HTR-8/SVneo (cell line): Measurements from ENCODE around the gene SCAMP4.

Source experiments
- DNase-seq: peaks from one replicate; pipeline ENCODE4 v3.0.0; 2011; ENCODE audit warnings: low spot score, mixed read lengths; ENCODE audit not compliant: insufficient read length
- FAIRE-seq: peaks from 2 replicates; lab custom pipeline; 2011; peaks lifted over from hg19 to GRCh38; lab: Jason Lieb, UNC

SCAMP4 gene

GRCh38 chr19:1908364-1908678 lies 3.1 kb downstream of the SCAMP4 start:
- DNase-seq (no peak), FAIRE-seq (no peak)

GRCh38 chr19:1909761-1910080 lies 4.5 kb downstream of the SCAMP4 start:
- FAIRE-seq (no peak), DNase-seq (no peak)

- DNase-seq, result no peak
- FAIRE-seq, result no peak
Measured at GRCh38 chr19:1910177-1910576, 5.0 kb downstream of the SCAMP4 start.

GRCh38 chr19:1911098-1911497 lies 5.9 kb downstream of the SCAMP4 start:
- FAIRE-seq, result no peak

GRCh38 chr19:1911995-1912394 lies 6.8 kb downstream of the SCAMP4 start:
- FAIRE-seq, result no peak
- DNase-seq, result no peak

More at GRCh38 chr19:1911098-1911497, 5.9 kb downstream of the SCAMP4 start:
- no peak for DNase-seq

- DNase-seq, result no peak
- no peak for FAIRE-seq
Measured at GRCh38 chr19:1912760-1913505, 7.7 kb downstream of the SCAMP4 start.

GRCh38 chr19:1913781-1914577 lies 8.8 kb downstream of the SCAMP4 start:
- DNase-seq (no peak), FAIRE-seq (no peak)

- no peak for FAIRE-seq
- DNase-seq, result no peak
Measured at GRCh38 chr19:1914826-1915341, 9.7 kb downstream of the SCAMP4 start.

GRCh38 chr19:1917146-1917545 lies 11.9 kb downstream of the SCAMP4 start:
- FAIRE-seq, result no peak
- DNase-seq, result no peak

- FAIRE-seq, result no peak
Measured at GRCh38 chr19:1917926-1918325, 12.7 kb downstream of the SCAMP4 start.

GRCh38 chr19:1918975-1919374 lies 13.8 kb downstream of the SCAMP4 start:
- DNase-seq (no peak), FAIRE-seq (no peak)

More at GRCh38 chr19:1917926-1918325, 12.7 kb downstream of the SCAMP4 start:
- DNase-seq, result no peak

GRCh38 chr19:1920644-1921043 lies 15.4 kb downstream of the SCAMP4 start:
- FAIRE-seq, result no peak
- no peak for DNase-seq

GRCh38 chr19:1921326-1921725 lies 16.1 kb downstream of the SCAMP4 start:
- DNase-seq (no peak), FAIRE-seq (no peak)

GRCh38 chr19:1921825-1922224 lies 16.6 kb downstream of the SCAMP4 start:
- FAIRE-seq (no peak), DNase-seq (no peak)

- FAIRE-seq, result no peak
Measured at GRCh38 chr19:1922803-1923202, 17.6 kb downstream of the SCAMP4 start.

GRCh38 chr19:1923319-1923718 lies 18.1 kb downstream of the SCAMP4 start:
- DNase-seq (no peak), FAIRE-seq (no peak)

More at GRCh38 chr19:1922803-1923202, 17.6 kb downstream of the SCAMP4 start:
- no peak for DNase-seq

GRCh38 chr19:1924320-1924961 lies 19.2 kb downstream of the SCAMP4 start:
- FAIRE-seq, result no peak
- DNase-seq, result no peak

- DNase-seq (no peak), FAIRE-seq (no peak)
Measured at GRCh38 chr19:1925544-1925943, 20.3 kb downstream of the SCAMP4 start.

- FAIRE-seq, result no peak
- DNase-seq, result peak; percentile 87
Measured at GRCh38 chr19:1929021-1929742, 24.0 kb downstream of the SCAMP4 start.

GRCh38 chr19:1931445-1931844 lies 26.2 kb downstream of the SCAMP4 start:
- DNase-seq (no peak), FAIRE-seq (no peak)
